Vagina (tissue), 2 donors: ENCODE data around the gene ZBTB7C. TPM values are rescaled to one million over a fixed set of nuclear protein-coding genes. Genes with fewer than 3 reads are reported as not detected.

Source experiments
- DNase-seq, 2 donors: peaks; one replicate each; pipeline ENCODE4 v3.0.0-alpha.2; 2017; ENCODE audit errors: extremely low spot score in 2 of 2
- H3K27ac ChIP-seq: fragments of 200-600 bp; sonication (generic); one replicate; pipeline ENCODE4 v1.5.1; 2019
- H3K27me3 ChIP-seq: fragments of 200-600 bp; sonication (generic); one replicate; pipeline ENCODE4 v1.5.1; 2019
- H3K36me3 ChIP-seq, 2 donors: fragments of 200-600 bp; sonication (generic); one replicate each; pipeline ENCODE4 v1.5.1; 2017 to 2019
- H3K4me1 ChIP-seq: fragments of 200-600 bp; sonication (generic); one replicate; pipeline ENCODE4 v1.5.1; 2019
- H3K4me3 ChIP-seq, 2 donors: fragments of 200-600 bp; sonication (generic); 1 replicate in 1 of 2; 2 replicates in 1 of 2; pipeline ENCODE4 v1.5.1; 2016 to 2019
- H3K9me3 ChIP-seq: fragments of 200-600 bp; sonication (generic); one replicate; pipeline ENCODE4 v1.5.1; 2019
- POLR2A ChIP-seq, 2 donors: fragments of 450-650 bp; IDR thresholded peaks; one replicate each; pipeline ENCODE4 v1.6.1; 2017; ENCODE audit warnings: antibody characterized with exemption in 2 of 2, mild to moderate bottlenecking in 2 of 2, moderate library complexity in 2 of 2
- POLR2AphosphoS5 ChIP-seq, 2 donors: sonication (generic); formaldehyde crosslinking; IDR thresholded peaks; one replicate each; pipeline ENCODE4 v1.9.0; 2017; ENCODE audit warnings: antibody characterized with exemption in 2 of 2, mild to moderate bottlenecking in 2 of 2, low read depth in 1 of 2; ENCODE audit not compliant: insufficient read depth in 1 of 2
- intact Hi-C: fragments of 100-400 bp; cut with DNase I; formaldehyde crosslinking; loops from one replicate; pipeline ENCODE4 v1.15.1; 2023
- total RNA-seq: library from RNA; depleted of rRNA; stranded (reverse); fragments of >200 nt; gene quantifications from one replicate; pipeline ENCODE4 v1.2.3, GENCODE V29; 2016
- TF ChIP-seq, protein P1 (sequence below), 3 experiments: fragments of 450-650 bp in 2 of 3; fragments of 200-600 bp in 1 of 3; sonication (generic) in 1 of 3; IDR thresholded peaks; one replicate each; pipeline ENCODE4 v1.5.1; 2017 to 2019; ENCODE audit warnings: antibody characterized with exemption in 3 of 3, mild to moderate bottlenecking in 2 of 3, moderate library complexity in 2 of 3

The ZBTB7C gene
- total RNA-seq, 1 donor from 2014 or later = 40.5 TPM

DNA sequence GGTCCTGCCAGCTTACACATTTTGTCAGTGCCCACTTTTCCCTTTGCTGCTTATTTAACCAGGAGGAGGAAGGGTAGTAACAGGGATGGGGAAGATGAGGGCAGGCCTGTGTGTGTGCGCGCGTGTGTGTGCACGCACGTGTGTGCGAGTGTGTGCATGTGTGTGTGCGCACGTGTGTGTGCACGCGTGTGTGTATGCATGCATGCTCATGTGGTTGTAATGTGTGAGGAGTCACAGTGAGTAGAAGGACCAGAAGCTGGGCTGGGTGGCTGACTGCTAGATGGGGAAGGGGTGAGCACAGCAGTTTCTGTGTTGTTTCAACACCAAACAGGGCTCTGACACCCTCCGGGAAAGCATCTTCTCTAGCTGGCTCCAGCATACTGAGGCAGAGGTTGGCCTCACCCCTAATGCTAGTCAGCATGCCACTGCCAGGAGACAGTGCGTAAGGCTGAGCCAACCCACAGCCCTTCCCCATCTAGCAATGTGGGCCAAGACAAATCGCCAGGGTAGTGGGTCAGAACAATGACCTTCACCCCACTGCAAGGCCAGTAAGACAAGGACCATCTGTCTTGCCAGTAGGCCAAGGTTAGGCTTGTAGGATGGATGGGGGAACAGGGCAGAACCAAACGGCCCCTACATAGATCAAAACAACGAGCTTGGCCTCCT is 260.0 kb downstream of the ZBTB7C start:
- no peaks in the 10 kb centered on the region for H3K27me3 ChIP-seq
- H3K4me1 ChIP-seq = peaks cover 13% of the 10 kb centered on the region
- intact Hi-C loops = no loop called here
- no peak overlapping the region for H3K4me3 ChIP-seq
- no peaks in the 10 kb centered on the region for H3K9me3 ChIP-seq
- H3K27ac ChIP-seq = no peak overlapping the region
- TF ChIP-seq, protein P1, sequence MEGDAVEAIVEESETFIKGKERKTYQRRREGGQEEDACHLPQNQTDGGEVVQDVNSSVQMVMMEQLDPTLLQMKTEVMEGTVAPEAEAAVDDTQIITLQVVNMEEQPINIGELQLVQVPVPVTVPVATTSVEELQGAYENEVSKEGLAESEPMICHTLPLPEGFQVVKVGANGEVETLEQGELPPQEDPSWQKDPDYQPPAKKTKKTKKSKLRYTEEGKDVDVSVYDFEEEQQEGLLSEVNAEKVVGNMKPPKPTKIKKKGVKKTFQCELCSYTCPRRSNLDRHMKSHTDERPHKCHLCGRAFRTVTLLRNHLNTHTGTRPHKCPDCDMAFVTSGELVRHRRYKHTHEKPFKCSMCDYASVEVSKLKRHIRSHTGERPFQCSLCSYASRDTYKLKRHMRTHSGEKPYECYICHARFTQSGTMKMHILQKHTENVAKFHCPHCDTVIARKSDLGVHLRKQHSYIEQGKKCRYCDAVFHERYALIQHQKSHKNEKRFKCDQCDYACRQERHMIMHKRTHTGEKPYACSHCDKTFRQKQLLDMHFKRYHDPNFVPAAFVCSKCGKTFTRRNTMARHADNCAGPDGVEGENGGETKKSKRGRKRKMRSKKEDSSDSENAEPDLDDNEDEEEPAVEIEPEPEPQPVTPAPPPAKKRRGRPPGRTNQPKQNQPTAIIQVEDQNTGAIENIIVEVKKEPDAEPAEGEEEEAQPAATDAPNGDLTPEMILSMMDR (IDR thresholded peaks at IDR 0.05) = no peak
- TF ChIP-seq POLR2AphosphoS5 (IDR thresholded peaks at IDR 0.05; ENCODE audit: insufficient read depth in 1 of 2, low read depth in 1 of 2) = no peak
- no peak for TF ChIP-seq POLR2A (IDR thresholded peaks at IDR 0.05)
- H3K36me3 ChIP-seq = no peaks in the 10 kb centered on the region
- no peak for DNase-seq

GRCh38 chr18:48142994-48143393 is 266.2 kb downstream of the ZBTB7C start:
- no peak overlapping the region for H3K27ac ChIP-seq
- no peaks in the 10 kb centered on the region for H3K9me3 ChIP-seq
- intact Hi-C loops = no loop called here
- H3K4me3 ChIP-seq = no peak overlapping the region
- TF ChIP-seq POLR2A (IDR thresholded peaks at IDR 0.05) (no peak), POLR2AphosphoS5 (IDR thresholded peaks at IDR 0.05; ENCODE audit: insufficient read depth in 1 of 2, low read depth in 1 of 2) (no peak)
- TF ChIP-seq, protein P1 (IDR thresholded peaks at IDR 0.05) = no peak
- peaks cover 36% of the 10 kb centered on the region for H3K4me1 ChIP-seq
- no peaks in the 10 kb centered on the region for H3K36me3 ChIP-seq
- no peaks in the 10 kb centered on the region for H3K27me3 ChIP-seq
- DNase-seq = no peak

DNA sequence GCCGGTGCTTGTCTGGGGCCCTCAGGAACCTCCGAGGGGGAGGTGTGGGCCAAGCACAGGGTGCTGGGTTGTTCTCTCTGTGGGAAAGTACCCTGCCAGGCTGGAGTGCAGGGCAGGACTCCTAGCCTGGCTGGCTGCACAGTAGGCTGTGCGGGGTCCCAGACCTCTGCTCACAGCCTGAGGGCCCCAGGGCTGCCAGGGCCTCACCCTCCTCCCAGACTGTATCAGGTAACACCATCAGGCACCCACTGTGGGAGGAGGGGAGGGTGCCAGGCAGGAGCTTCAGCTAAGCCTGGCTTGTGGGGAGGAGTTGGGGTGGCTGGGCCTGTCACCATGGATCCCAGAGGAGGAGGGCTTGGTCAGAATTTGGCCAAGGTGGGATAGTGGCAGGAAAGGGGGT is 266.8 kb downstream of the ZBTB7C start:
- peaks cover 43% of the 10 kb centered on the region for H3K4me1 ChIP-seq

DNA sequence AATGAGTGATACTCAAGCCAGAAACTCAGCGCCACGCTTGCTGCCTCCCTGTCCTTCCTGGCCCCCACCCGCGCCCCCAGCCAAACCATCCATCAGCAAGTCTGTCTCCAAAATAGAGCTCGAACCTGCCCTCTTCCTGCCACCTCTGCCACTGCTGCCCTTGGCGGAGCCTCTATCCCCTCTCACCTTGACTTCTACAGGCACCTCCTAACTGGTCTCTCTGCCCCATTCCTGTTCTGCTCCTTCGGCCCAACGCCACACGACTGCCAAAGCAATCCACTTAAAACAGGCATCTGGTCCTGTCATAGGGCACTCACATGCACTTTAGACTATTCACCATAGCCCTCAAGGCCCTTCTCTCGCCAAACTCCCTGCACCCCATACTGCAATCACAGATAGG is 268.5 kb downstream of the ZBTB7C start:
- Histone ChIP-seq H3K4me1 (peaks cover 48% of the 10 kb centered on the region), H3K4me3 (no peak overlapping the region), H3K27me3 (no peaks in the 10 kb centered on the region), H3K9me3 (no peaks in the 10 kb centered on the region), H3K36me3 (no peaks in the 10 kb centered on the region), H3K27ac (no peak overlapping the region)
- DNase-seq = no peak
- intact Hi-C loops = no loop called here
- TF ChIP-seq POLR2AphosphoS5 (IDR thresholded peaks at IDR 0.05; ENCODE audit: insufficient read depth in 1 of 2, low read depth in 1 of 2) (no peak), POLR2A (IDR thresholded peaks at IDR 0.05) (no peak)
- TF ChIP-seq, protein P1 (IDR thresholded peaks at IDR 0.05) = no peak

More for the DNA sequence above, 266.8 kb downstream of the ZBTB7C start:
- H3K36me3 ChIP-seq = no peaks in the 10 kb centered on the region
- DNase-seq = no peak
- H3K9me3 ChIP-seq = no peaks in the 10 kb centered on the region
- H3K27ac ChIP-seq = no peak overlapping the region
- TF ChIP-seq, protein P1 (IDR thresholded peaks at IDR 0.05) = no peak
- TF ChIP-seq POLR2AphosphoS5 (IDR thresholded peaks at IDR 0.05; ENCODE audit: insufficient read depth in 1 of 2, low read depth in 1 of 2) = no peak
- no peak for TF ChIP-seq POLR2A (IDR thresholded peaks at IDR 0.05)
- H3K4me3 ChIP-seq = no peak overlapping the region
- no peaks in the 10 kb centered on the region for H3K27me3 ChIP-seq
- intact Hi-C loops = no loop called here
